AG10803 (cell line): ENCODE measurements around the gene CDH24.
A peak's percentile ranks its signal among the peaks of the same experiment; 100 is the strongest.

Source experiments
- DNase-seq: peaks from one replicate; pipeline ENCODE4 v3.0.0; 2010; ENCODE audit warnings: low read depth
- H3K4me3 ChIP-seq: 2 replicates; pipeline ENCODE4 v1.5.1; 2011; ENCODE audit warnings: mild to moderate bottlenecking, low read length, control low read depth
- TF ChIP-seq, protein P1 (sequence below): conservative IDR thresholded peaks from 2 replicates; pipeline ENCODE4 v1.5.1; 2011; ENCODE audit warnings: mild to moderate bottlenecking, low read length, control low read depth, inconsistent platforms

Gene CDH24

DNA sequence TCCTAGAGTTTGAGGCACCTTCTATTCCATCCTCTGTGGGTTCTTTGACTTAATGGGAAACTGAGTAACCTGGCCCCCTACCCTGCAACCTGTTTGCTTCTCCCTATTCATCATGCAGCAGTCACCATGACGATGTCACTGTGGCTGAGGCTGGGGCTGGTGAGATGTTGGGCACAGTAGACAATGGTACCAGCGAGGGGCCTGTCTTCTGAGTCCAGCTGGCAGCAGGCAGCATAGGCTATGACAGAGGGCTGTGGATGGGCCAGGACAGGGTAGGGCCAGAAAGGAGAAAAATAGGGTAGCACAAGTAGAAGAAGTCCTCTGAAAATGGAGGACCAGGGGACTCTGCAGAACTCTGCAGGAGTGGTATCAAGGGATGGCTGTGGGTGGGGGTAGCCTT is 45.5 kb upstream of the CDH24 start:
- no peak for DNase-seq
- TF ChIP-seq, protein P1, sequence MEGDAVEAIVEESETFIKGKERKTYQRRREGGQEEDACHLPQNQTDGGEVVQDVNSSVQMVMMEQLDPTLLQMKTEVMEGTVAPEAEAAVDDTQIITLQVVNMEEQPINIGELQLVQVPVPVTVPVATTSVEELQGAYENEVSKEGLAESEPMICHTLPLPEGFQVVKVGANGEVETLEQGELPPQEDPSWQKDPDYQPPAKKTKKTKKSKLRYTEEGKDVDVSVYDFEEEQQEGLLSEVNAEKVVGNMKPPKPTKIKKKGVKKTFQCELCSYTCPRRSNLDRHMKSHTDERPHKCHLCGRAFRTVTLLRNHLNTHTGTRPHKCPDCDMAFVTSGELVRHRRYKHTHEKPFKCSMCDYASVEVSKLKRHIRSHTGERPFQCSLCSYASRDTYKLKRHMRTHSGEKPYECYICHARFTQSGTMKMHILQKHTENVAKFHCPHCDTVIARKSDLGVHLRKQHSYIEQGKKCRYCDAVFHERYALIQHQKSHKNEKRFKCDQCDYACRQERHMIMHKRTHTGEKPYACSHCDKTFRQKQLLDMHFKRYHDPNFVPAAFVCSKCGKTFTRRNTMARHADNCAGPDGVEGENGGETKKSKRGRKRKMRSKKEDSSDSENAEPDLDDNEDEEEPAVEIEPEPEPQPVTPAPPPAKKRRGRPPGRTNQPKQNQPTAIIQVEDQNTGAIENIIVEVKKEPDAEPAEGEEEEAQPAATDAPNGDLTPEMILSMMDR: no peak
- no peak overlapping the region for H3K4me3 ChIP-seq

DNA sequence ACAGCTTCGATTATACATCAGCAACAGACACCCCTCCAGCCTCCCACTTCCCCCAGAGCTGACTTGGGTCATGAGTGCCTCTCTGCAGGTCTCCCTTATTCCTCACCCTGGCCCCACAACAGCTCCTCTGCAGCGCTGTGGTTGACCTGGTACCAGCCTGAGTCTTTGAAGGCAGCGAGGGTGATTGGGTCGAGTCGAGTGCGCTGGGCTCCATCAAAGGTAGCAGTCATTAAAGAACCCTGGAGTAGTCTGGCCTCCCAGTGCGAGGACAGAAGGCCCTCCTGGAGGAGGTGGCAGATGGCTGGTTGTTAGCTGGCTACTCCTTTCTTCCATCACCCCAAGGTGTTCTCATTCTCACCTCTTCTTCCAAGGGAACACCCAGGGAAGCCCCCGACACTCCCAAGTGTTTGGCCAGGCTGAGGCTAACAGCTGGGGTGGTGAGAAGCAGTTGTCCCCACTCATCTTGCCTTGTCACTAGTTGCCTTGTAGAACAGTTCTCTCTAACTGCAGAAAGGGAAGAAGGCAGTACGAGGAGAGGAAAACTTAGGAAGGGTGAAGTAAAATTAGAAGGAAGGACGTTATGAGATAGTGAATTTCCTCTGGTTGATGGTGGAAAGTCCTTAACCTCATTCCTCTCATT is 44.8 kb upstream of the CDH24 start:
- no peak for DNase-seq
- H3K4me3 ChIP-seq: no peak overlapping the region
- TF ChIP-seq, protein P1: no peak

DNA sequence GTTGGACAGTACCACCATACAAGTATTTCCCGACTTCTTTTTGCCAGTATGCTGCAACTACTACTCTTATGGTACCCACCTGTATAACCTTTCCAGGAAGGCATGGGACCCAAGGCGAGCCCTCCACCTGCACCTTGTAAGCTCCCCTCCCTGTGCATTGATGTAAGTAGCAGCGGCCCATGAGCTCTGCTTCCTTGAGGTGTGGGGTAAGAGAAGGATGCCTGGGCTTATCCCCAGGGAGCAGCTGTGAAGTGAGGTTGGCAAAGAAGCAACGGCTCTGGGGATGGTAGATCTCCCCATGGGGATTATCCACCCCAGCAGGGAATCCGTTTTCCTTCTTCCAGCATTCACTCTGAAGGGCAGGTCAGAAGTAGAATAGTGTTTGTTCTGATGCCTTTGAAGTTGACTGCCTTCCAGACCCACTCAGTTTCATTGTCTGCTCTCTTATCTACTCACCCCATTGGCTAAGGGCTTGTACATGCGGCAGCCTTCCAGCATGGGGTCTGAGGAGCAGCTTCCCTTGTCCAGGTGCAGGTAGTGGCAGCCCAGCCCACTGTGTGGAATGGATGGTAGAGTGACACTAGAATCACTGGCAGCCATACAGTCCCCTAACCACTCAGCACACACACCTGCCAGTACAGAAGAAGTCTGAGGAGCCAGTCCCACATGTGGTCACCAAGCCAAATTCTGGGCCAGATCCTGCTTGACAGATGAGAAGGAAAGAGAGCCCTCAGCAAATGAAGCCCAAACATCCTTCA is 44.1 kb upstream of the CDH24 start:
- H3K4me3 ChIP-seq: no peak overlapping the region
- no peak for DNase-seq
- TF ChIP-seq, protein P1: no peak

DNA sequence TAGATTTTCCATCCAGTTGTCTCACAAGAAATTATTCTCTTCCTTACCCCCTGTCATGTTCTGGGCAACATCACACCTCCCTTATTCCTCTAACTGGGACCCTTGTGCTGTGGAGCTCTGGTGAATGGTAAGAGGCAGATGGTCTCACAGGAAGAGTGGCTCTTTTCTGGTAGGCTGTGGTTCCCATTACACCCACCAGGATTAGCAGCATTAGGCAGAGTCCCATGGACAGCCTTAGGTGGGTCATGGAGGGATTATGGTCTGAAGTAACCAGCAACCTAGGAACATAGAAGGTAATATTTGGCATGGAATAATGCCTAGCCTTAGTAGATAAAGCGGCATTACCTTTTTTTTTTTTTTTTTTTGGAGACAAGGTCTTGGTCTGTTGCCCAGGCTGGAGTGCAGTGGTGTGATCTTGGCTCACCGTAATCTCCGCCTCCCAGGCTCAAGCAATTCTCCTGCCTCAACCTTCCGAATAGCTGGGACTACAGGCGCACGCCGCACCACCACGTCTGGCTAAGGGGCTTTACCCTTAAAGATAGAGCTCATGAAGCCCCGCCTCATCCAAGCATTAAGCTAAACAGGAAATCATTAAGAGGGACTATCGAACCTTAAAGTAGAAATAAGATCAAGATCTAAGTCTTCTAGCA is 42.0 kb upstream of the CDH24 start:
- TF ChIP-seq, protein P1: no peak
- no peak overlapping the region for H3K4me3 ChIP-seq

DNA sequence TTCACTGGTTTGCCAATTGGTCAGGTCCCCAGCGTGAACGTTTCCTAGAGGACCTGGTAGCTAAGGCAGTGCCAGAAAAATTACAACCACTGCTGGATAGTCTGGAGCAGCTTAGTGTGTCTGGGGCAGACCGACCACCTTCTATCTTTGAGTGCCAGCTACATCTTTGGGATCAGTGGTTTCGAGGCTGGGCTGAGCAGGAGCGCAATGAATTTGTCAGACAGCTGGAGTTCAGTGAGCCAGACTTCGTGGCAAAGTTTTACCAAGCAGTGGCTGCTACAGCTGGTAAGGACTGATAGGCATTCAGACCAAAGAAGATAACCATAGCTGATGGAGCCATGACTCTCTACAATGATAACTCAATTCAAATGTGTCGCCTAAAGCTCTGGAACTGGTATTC is 40.5 kb upstream of the CDH24 start:
- no peak for DNase-seq
- H3K4me3 ChIP-seq: no peak overlapping the region
- TF ChIP-seq, protein P1: no peak

More for the DNA sequence above, 42.0 kb upstream of the CDH24 start:
- no peak for DNase-seq

DNA sequence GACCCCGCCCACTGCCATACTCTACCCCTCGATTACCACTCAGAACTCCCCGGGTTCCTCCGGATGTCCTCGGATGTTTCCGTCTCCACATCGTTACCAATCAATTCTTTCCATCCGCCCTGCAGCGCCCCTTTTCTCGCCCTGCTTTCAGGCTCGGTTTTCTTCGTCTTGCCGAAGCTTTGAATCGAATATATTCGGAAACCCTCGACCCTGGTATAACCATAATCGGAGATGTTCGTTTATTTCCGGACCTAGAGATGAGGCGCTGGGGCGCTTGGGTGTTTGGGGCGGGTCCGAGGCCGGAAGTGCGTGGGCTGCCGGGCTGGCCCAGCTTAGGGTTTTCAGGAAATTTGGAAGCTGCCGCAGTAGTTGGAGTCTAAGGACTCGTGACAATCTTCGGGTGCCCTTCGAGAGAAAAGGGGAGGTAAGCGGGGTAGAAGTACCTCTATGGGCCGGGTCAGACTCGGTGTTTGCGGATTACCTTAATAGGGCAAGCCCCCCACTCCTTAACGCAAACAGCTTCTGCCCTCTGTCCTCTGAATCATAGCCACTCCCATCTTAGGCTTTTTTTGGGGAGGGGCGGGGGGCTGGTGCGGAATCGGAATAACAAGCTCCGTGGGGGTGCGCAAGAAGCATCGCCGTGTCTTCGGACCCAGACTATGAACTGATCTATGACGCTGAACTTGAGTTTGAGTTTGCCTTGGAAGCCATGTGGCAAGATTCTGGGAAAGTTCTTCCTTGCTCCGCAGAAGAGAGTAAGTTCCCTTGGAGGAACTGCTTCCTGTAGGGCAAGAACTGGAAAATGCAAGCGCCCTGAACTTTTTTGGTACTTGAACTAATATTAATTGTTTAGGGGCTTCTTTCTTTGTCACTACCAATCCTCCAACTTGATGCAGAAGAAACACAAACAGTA is 38.1 kb upstream of the CDH24 start, which contains the start of gene C14orf119:
C14orf119 (plus strand) TSS at position 310 of the 913 bp plus-strand sequence. CDS start 2,154 bp downstream, outside the sequence.
- H3K4me3 ChIP-seq: peak within 1 kb of the TSS; percentile 97
- TF ChIP-seq, protein P1: no peak
- peak; percentile 99 for DNase-seq
